ENCODE data around the gene NUP214.
"Not testable (repeated sequence)": the region's sequence is repeated elsewhere in the genome, so short reads cannot be mapped to it uniquely, and the experiment has no call there.

Gene NUP214

GRCh38 chr9:131197160-131197911, 72.0 kb downstream of the NUP214 start:
- TF ChIP-seq, protein P1, sequence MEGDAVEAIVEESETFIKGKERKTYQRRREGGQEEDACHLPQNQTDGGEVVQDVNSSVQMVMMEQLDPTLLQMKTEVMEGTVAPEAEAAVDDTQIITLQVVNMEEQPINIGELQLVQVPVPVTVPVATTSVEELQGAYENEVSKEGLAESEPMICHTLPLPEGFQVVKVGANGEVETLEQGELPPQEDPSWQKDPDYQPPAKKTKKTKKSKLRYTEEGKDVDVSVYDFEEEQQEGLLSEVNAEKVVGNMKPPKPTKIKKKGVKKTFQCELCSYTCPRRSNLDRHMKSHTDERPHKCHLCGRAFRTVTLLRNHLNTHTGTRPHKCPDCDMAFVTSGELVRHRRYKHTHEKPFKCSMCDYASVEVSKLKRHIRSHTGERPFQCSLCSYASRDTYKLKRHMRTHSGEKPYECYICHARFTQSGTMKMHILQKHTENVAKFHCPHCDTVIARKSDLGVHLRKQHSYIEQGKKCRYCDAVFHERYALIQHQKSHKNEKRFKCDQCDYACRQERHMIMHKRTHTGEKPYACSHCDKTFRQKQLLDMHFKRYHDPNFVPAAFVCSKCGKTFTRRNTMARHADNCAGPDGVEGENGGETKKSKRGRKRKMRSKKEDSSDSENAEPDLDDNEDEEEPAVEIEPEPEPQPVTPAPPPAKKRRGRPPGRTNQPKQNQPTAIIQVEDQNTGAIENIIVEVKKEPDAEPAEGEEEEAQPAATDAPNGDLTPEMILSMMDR (IDR thresholded peaks at IDR 0.05; ENCODE audit: low read depth, low read length, missing control alignments), result no peak
- no peak for DNase-seq (ENCODE audit: extremely low read depth, low read depth)
- H3K4me3 ChIP-seq (replicated peaks; ENCODE audit: low read depth, low read length), result no peak overlapping the region

DNA sequence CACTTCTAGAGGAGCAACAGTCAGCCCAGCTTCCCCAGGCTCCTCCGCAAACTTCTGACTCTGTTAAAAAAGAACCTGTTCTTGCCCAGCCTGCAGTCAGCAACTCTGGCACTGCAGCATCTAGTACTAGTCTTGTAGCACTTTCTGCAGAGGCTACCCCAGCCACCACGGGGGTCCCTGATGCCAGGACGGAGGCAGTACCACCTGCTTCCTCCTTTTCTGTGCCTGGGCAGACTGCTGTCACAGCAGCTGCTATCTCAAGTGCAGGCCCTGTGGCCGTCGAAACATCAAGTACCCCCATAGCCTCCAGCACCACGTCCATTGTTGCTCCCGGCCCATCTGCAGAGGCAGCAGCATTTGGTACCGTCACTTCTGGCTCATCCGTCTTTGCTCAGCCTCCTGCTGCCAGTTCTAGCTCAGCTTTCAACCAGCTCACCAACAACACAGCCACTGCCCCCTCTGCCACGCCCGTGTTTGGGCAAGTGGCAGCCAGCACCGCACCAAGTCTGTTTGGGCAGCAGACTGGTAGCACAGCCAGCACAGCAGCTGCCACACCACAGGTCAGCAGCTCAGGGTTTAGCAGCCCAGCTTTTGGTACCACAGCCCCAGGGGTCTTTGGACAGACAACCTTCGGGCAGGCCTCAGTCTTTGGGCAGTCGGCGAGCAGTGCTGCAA, 72.8 kb downstream of the NUP214 start:
- TF ChIP-seq, protein P1 (IDR thresholded peaks at IDR 0.05; ENCODE audit: low read depth, low read length, missing control alignments), result no peak
- no peak overlapping the region for H3K4me3 ChIP-seq (replicated peaks; ENCODE audit: low read depth, low read length)
- DNase-seq (ENCODE audit: extremely low read depth, low read depth), result no peak

GRCh38 chr9:131201856-131202255, 76.5 kb downstream of the NUP214 start:
- DNase-seq (ENCODE audit: extremely low read depth, low read depth), result no peak
- H3K4me3 ChIP-seq (replicated peaks; ENCODE audit: low read depth, low read length), result no peak overlapping the region
- TF ChIP-seq, protein P1 (IDR thresholded peaks at IDR 0.05; ENCODE audit: low read depth, low read length, missing control alignments), result no peak

DNA sequence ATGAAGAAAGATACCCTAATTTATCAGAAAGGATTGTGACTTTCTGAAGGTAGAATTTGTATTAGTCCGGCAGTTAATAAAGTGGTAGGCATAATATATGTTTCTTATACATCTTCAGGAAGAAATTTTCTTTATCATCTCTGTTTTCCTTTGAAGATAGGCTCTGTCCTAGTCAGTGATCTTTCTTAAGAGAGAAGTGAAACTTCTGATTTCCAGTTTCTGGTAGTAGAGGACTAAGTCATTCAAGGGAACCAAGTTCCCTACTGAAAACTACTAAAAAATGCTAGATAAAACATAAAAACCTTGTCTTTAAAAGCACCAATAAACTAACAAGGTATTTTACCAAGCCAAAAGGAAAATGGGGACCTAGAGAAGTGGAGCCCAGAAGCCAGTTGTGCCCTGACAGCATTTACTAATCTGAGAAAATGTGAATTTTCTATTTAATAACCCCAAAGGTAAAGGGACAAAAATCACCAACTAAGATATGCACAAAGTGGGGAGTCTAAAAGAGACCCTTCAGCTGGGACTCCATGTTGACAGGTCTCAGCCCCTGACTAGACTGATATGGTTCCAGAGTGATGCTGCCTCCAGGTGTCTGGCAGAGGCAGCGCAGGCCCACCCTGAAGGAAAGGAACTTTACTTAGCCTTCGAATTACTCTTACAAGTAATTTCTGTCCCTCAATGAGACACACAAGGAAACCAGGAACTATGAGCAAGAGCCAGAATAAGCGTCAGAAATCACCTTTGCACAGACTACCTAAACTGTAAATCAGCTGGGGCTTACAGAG, 78.2 kb downstream of the NUP214 start:
- DNase-seq (ENCODE audit: extremely low read depth, low read depth), result no peak
- no peak overlapping the region for H3K4me3 ChIP-seq (replicated peaks; ENCODE audit: low read depth, low read length)
- TF ChIP-seq, protein P1 (IDR thresholded peaks at IDR 0.05; ENCODE audit: low read depth, low read length, missing control alignments), result peak; percentile 26

GRCh38 chr9:131204285-131204684, 78.9 kb downstream of the NUP214 start:
- TF ChIP-seq, protein P1 (IDR thresholded peaks at IDR 0.05; ENCODE audit: low read depth, low read length, missing control alignments), result no peak
- no peak overlapping the region for H3K4me3 ChIP-seq (replicated peaks; ENCODE audit: low read depth, low read length)
- no peak for DNase-seq (ENCODE audit: extremely low read depth, low read depth)

GRCh38 chr9:131206495-131206894, 81.1 kb downstream of the NUP214 start:
- no peak for DNase-seq (ENCODE audit: extremely low read depth, low read depth)
- TF ChIP-seq, protein P1 (IDR thresholded peaks at IDR 0.05; ENCODE audit: low read depth, low read length, missing control alignments), result no peak
- no peak overlapping the region for H3K4me3 ChIP-seq (replicated peaks; ENCODE audit: low read depth, low read length)

DNA sequence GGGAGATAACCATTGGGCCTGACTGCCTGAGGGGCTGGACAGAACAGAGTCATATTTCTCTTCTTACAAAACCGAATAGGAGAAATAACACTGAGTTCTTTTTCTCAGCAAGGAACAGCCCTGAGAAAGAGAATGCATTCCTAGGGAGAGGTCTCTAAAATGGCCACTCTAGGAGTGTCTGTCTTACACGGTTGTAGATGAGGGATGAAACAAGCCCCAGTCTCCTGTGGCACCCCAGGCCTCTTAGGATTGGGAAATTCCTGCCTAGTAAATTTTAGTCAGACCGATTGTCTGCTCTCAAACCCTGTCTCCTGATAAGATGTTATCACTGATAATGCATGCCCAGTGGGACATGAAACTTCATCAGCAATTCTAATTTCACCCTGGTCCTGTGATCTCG, 86.5 kb downstream of the NUP214 start:
- H3K4me3 ChIP-seq (replicated peaks; ENCODE audit: low read depth, low read length); DNase-seq (ENCODE audit: extremely low read depth, low read depth): not testable (repeated sequence)

Data from HFF-Myc (cell line).